ENCODE measurements around the gene LSAMP.

The LSAMP gene

GRCh38 chr3:116247605-116248004, 197.7 kb downstream of the LSAMP start:
- H3K27me3 ChIP-seq (ENCODE audit: insufficient read depth, poor library complexity, severe bottlenecking): peaks cover 4% of the 10 kb centered on the region
- no peaks in the 10 kb centered on the region for H3K9me3 ChIP-seq (ENCODE audit: severe bottlenecking)
- no peak overlapping the region for H3K27ac ChIP-seq (ENCODE audit: poor library complexity, severe bottlenecking)
- ATAC-seq (ENCODE audit: low read depth) (no peak), DNase-seq (ENCODE audit: low spot score) (no peak)
- H3K36me3 ChIP-seq (ENCODE audit: low read depth): no peaks in the 10 kb centered on the region
- TF ChIP-seq CTCF (IDR thresholded peaks at IDR 0.05; ENCODE audit: poor library complexity, severe bottlenecking): no peak
- no peaks in the 10 kb centered on the region for H3K4me1 ChIP-seq (ENCODE audit: insufficient read depth, poor library complexity, severe bottlenecking)
- no peak overlapping the region for H3K4me3 ChIP-seq (ENCODE audit: severe bottlenecking)

GRCh38 chr3:116246406-116246980, 198.8 kb downstream of the LSAMP start:
- no peak for TF ChIP-seq CTCF (IDR thresholded peaks at IDR 0.05; ENCODE audit: poor library complexity, severe bottlenecking)
- H3K27me3 ChIP-seq (ENCODE audit: insufficient read depth, poor library complexity, severe bottlenecking): peaks cover 4% of the 10 kb centered on the region
- no peaks in the 10 kb centered on the region for H3K36me3 ChIP-seq (ENCODE audit: low read depth)
- ATAC-seq (ENCODE audit: low read depth) (no peak), DNase-seq (ENCODE audit: low spot score) (no peak)
- no peak overlapping the region for H3K27ac ChIP-seq (ENCODE audit: poor library complexity, severe bottlenecking)
- H3K4me3 ChIP-seq (ENCODE audit: severe bottlenecking): no peak overlapping the region
- H3K4me1 ChIP-seq (ENCODE audit: insufficient read depth, poor library complexity, severe bottlenecking): no peaks in the 10 kb centered on the region
- H3K9me3 ChIP-seq (ENCODE audit: severe bottlenecking): no peaks in the 10 kb centered on the region

GRCh38 chr3:116242825-116243224, 202.5 kb downstream of the LSAMP start:
- TF ChIP-seq CTCF (IDR thresholded peaks at IDR 0.05; ENCODE audit: poor library complexity, severe bottlenecking): no peak
- H3K27me3 ChIP-seq (ENCODE audit: insufficient read depth, poor library complexity, severe bottlenecking): no peaks in the 10 kb centered on the region
- ATAC-seq (ENCODE audit: low read depth): no peak

GRCh38 chr3:116241677-116242076, 203.6 kb downstream of the LSAMP start:
- DNase-seq (ENCODE audit: low spot score) (no peak), ATAC-seq (ENCODE audit: low read depth) (no peak)
- Histone ChIP-seq H3K36me3 (ENCODE audit: low read depth) (no peaks in the 10 kb centered on the region), H3K27ac (ENCODE audit: poor library complexity, severe bottlenecking) (no peak overlapping the region), H3K27me3 (ENCODE audit: insufficient read depth, poor library complexity, severe bottlenecking) (no peaks in the 10 kb centered on the region), H3K4me1 (ENCODE audit: insufficient read depth, poor library complexity, severe bottlenecking) (no peaks in the 10 kb centered on the region), H3K9me3 (ENCODE audit: severe bottlenecking) (no peaks in the 10 kb centered on the region), H3K4me3 (ENCODE audit: severe bottlenecking) (no peak overlapping the region)
- TF ChIP-seq CTCF (IDR thresholded peaks at IDR 0.05; ENCODE audit: poor library complexity, severe bottlenecking): no peak

More at GRCh38 chr3:116242825-116243224, 202.5 kb downstream of the LSAMP start:
- no peaks in the 10 kb centered on the region for H3K36me3 ChIP-seq (ENCODE audit: low read depth)
- H3K4me1 ChIP-seq (ENCODE audit: insufficient read depth, poor library complexity, severe bottlenecking): no peaks in the 10 kb centered on the region
- no peaks in the 10 kb centered on the region for H3K9me3 ChIP-seq (ENCODE audit: severe bottlenecking)
- DNase-seq (ENCODE audit: low spot score): no peak
- H3K27ac ChIP-seq (ENCODE audit: poor library complexity, severe bottlenecking): no peak overlapping the region
- H3K4me3 ChIP-seq (ENCODE audit: severe bottlenecking): no peak overlapping the region

GRCh38 chr3:116240261-116240660, 205.0 kb downstream of the LSAMP start:
- no peak for TF ChIP-seq CTCF (IDR thresholded peaks at IDR 0.05; ENCODE audit: poor library complexity, severe bottlenecking)
- no peak overlapping the region for H3K27ac ChIP-seq (ENCODE audit: poor library complexity, severe bottlenecking)
- DNase-seq (ENCODE audit: low spot score) (no peak), ATAC-seq (ENCODE audit: low read depth) (no peak)
- no peaks in the 10 kb centered on the region for H3K4me1 ChIP-seq (ENCODE audit: insufficient read depth, poor library complexity, severe bottlenecking)
- H3K36me3 ChIP-seq (ENCODE audit: low read depth): no peaks in the 10 kb centered on the region
- H3K4me3 ChIP-seq (ENCODE audit: severe bottlenecking): no peak overlapping the region
- H3K9me3 ChIP-seq (ENCODE audit: severe bottlenecking): no peaks in the 10 kb centered on the region
- no peaks in the 10 kb centered on the region for H3K27me3 ChIP-seq (ENCODE audit: insufficient read depth, poor library complexity, severe bottlenecking)

Measured in RWPE2 (cell line).